Astrocyte (in vitro differentiated cells and primary cell): Measurements from ENCODE around the gene RIT2. TPM values are rescaled to one million over a fixed set of nuclear protein-coding genes. Genes with fewer than 3 reads are reported as not detected.

Source experiments
- DNase-seq: peaks from one replicate; pipeline ENCODE4 v3.0.0-alpha.2; 2010; ENCODE audit warnings: low read depth
- FAIRE-seq: peaks from 2 replicates; lab custom pipeline; 2011; peaks lifted over from hg19 to GRCh38; lab: Jason Lieb, UNC
- H2AFZ ChIP-seq: 2 replicates; pipeline ENCODE4 v1.6.0; 2012; ENCODE audit warnings: low read depth, low read length, inconsistent platforms
- H3K27ac ChIP-seq: 2 replicates; pipeline ENCODE4 v1.5.1; 2011; ENCODE audit warnings: low read depth, low read length, inconsistent platforms
- H3K27me3 ChIP-seq: 2 replicates; pipeline ENCODE4 v1.6.0; 2011; ENCODE audit warnings: low read length, inconsistent platforms; ENCODE audit not compliant: insufficient read depth
- H3K36me3 ChIP-seq: 2 replicates; pipeline ENCODE4 v1.5.1; 2011; ENCODE audit warnings: low read length, inconsistent platforms; ENCODE audit not compliant: insufficient read depth
- H3K4me1 ChIP-seq: 2 replicates; pipeline ENCODE4 v1.5.1; 2011; ENCODE audit warnings: low read length, inconsistent platforms; ENCODE audit not compliant: insufficient read depth
- H3K4me2 ChIP-seq: 2 replicates; pipeline ENCODE4 v1.6.0; 2012; ENCODE audit warnings: low read length, inconsistent platforms
- H3K4me3 ChIP-seq: 2 replicates; pipeline ENCODE4 v1.5.1; 2011; ENCODE audit warnings: low read depth, mild to moderate bottlenecking, low read length, inconsistent platforms; ENCODE audit not compliant: insufficient read depth
- H3K79me2 ChIP-seq: 2 replicates; pipeline ENCODE4 v1.6.0; 2012; ENCODE audit warnings: mild to moderate bottlenecking, low read length, inconsistent platforms; ENCODE audit not compliant: insufficient read depth
- H3K9ac ChIP-seq: 2 replicates; pipeline ENCODE4 v1.6.0; 2012; ENCODE audit warnings: mild to moderate bottlenecking, low read length, inconsistent platforms
- H3K9me3 ChIP-seq: 2 replicates; pipeline ENCODE4 v1.5.1; 2012; ENCODE audit warnings: low read depth, mild to moderate bottlenecking, low read length, inconsistent platforms; ENCODE audit not compliant: insufficient read depth
- H4K20me1 ChIP-seq: 2 replicates; pipeline ENCODE4 v1.6.0; 2012; ENCODE audit warnings: low read length, inconsistent platforms; ENCODE audit not compliant: insufficient read depth
- H3K27ac Mint-ChIP-seq: one replicate; pipeline ENCODE4 v1.8.0; 2021; ENCODE audit warnings: mild to moderate bottlenecking, mixed read lengths; ENCODE audit not compliant: unreplicated experiment
- H3K27me3 Mint-ChIP-seq: one replicate; pipeline ENCODE4 v1.8.0; 2021; ENCODE audit warnings: low read depth, mixed read lengths; ENCODE audit not compliant: unreplicated experiment
- H3K36me3 Mint-ChIP-seq: one replicate; pipeline ENCODE4 v1.8.0; 2021; ENCODE audit warnings: low read depth, mixed read lengths; ENCODE audit not compliant: unreplicated experiment
- H3K4me1 Mint-ChIP-seq: one replicate; pipeline ENCODE4 v1.8.0; 2021; ENCODE audit warnings: low read depth, mixed read lengths; ENCODE audit not compliant: unreplicated experiment
- H3K4me3 Mint-ChIP-seq: one replicate; pipeline ENCODE4 v1.8.0; 2021; ENCODE audit warnings: mild to moderate bottlenecking, moderate library complexity, mixed read lengths; ENCODE audit not compliant: unreplicated experiment
- H3K9me3 Mint-ChIP-seq: one replicate; pipeline ENCODE4 v1.8.0; 2021; ENCODE audit warnings: mild to moderate bottlenecking, mixed read lengths; ENCODE audit not compliant: unreplicated experiment
- CTCF ChIP-seq: IDR thresholded peaks from 2 replicates; pipeline ENCODE4 v1.5.1; 2011; ENCODE audit warnings: low read depth, mild to moderate bottlenecking, inconsistent platforms, low read length, moderate library complexity; ENCODE audit not compliant: insufficient read depth
- EZH2 ChIP-seq: IDR thresholded peaks from 2 replicates; pipeline ENCODE4 v1.6.1; 2012; ENCODE audit warnings: mild to moderate bottlenecking, low read length, inconsistent platforms; ENCODE audit not compliant: insufficient read depth
- total RNA-seq: library from RNA; stranded (reverse); gene quantifications from 2 replicates; pipeline ENCODE4 v1.2.1, GENCODE V29; 2021

Gene RIT2
- total RNA-seq, 1 donor from 2014 or later = not detected

GRCh38 chr18:43013486-43013885 lies 102.0 kb downstream of the RIT2 start:
- H3K27ac Mint-ChIP-seq = no peak overlapping the region
- DNase-seq (peak; percentile 73), FAIRE-seq (peak; percentile 45)
- H3K9me3 Mint-ChIP-seq = no peaks in the 10 kb centered on the region
- Histone ChIP-seq H4K20me1 (no peaks in the 10 kb centered on the region), H3K4me2 (peak overlapping the region; percentile 52), H3K4me3 (no peak overlapping the region), H3K4me1 (peaks cover 3% of the 10 kb centered on the region), H3K79me2 (no peaks in the 10 kb centered on the region), H3K27me3 (no peaks in the 10 kb centered on the region), H3K27ac (no peak overlapping the region), H3K9ac (no peak overlapping the region), H2AFZ (no peak overlapping the region), H3K36me3 (no peaks in the 10 kb centered on the region), H3K9me3 (no peaks in the 10 kb centered on the region)
- TF ChIP-seq EZH2 (no peak), CTCF (no peak)
- no peaks in the 10 kb centered on the region for H3K4me1 Mint-ChIP-seq
- no peaks in the 10 kb centered on the region for H3K27me3 Mint-ChIP-seq
- no peaks in the 10 kb centered on the region for H3K36me3 Mint-ChIP-seq
- H3K4me3 Mint-ChIP-seq = no peak overlapping the region

- no peaks in the 10 kb centered on the region for H3K27me3 ChIP-seq
- no peaks in the 10 kb centered on the region for H3K79me2 ChIP-seq
- no peaks in the 10 kb centered on the region for H3K36me3 ChIP-seq
- no peak overlapping the region for H3K9ac ChIP-seq
- Mint-ChIP-seq H3K9me3 (no peaks in the 10 kb centered on the region), H3K36me3 (no peaks in the 10 kb centered on the region), H3K27ac (no peak overlapping the region), H3K4me3 (no peak overlapping the region), H3K27me3 (no peaks in the 10 kb centered on the region), H3K4me1 (no peaks in the 10 kb centered on the region)
- H3K4me2 ChIP-seq = no peak overlapping the region
- H3K4me1 ChIP-seq = peaks cover 3% of the 10 kb centered on the region
- H3K27ac ChIP-seq = no peak overlapping the region
- DNase-seq (no peak), FAIRE-seq (no peak)
- TF ChIP-seq CTCF (no peak), EZH2 (no peak)
- no peaks in the 10 kb centered on the region for H4K20me1 ChIP-seq
- H3K4me3 ChIP-seq = no peak overlapping the region
- H2AFZ ChIP-seq = no peak overlapping the region
- H3K9me3 ChIP-seq = no peaks in the 10 kb centered on the region
Observed at GRCh38 chr18:43012951-43013350, 102.5 kb downstream of the RIT2 start.

- no peak overlapping the region for H3K4me3 Mint-ChIP-seq
- no peaks in the 10 kb centered on the region for H3K27me3 ChIP-seq
Observed at GRCh38 chr18:43010611-43011010, 104.9 kb downstream of the RIT2 start.

More at GRCh38 chr18:43010611-43011010, 104.9 kb downstream of the RIT2 start:
- H3K4me3 ChIP-seq = no peak overlapping the region
- Mint-ChIP-seq H3K36me3 (no peaks in the 10 kb centered on the region), H3K27ac (no peak overlapping the region), H3K27me3 (no peaks in the 10 kb centered on the region), H3K9me3 (no peaks in the 10 kb centered on the region), H3K4me1 (no peaks in the 10 kb centered on the region)
- no peaks in the 10 kb centered on the region for H3K36me3 ChIP-seq
- no peak overlapping the region for H3K4me2 ChIP-seq
- no peak overlapping the region for H3K9ac ChIP-seq
- FAIRE-seq (no peak), DNase-seq (peak; percentile 44)
- peaks cover 3% of the 10 kb centered on the region for H3K4me1 ChIP-seq
- H3K27ac ChIP-seq = no peak overlapping the region
- H2AFZ ChIP-seq = no peak overlapping the region
- H3K9me3 ChIP-seq = no peaks in the 10 kb centered on the region
- H4K20me1 ChIP-seq = no peaks in the 10 kb centered on the region
- no peaks in the 10 kb centered on the region for H3K79me2 ChIP-seq
- TF ChIP-seq CTCF (no peak), EZH2 (no peak)
